ENCODE results near the gene LYPLA2.

Gene LYPLA2

GRCh38 chr1:23804183-23804835, 13.4 kb downstream of the LYPLA2 start:
- Histone ChIP-seq H2BK120ac (ENCODE audit: insufficient read depth, low read length, poor library complexity) (no peak overlapping the region), H3K14ac (ENCODE audit: low read length) (no peak overlapping the region), H3K79me2 (ENCODE audit: control insufficient read depth, insufficient read depth, low read length, poor library complexity) (peaks cover 7% of the 10 kb centered on the region), H3K27ac (ENCODE audit: low read depth, low read length) (no peak overlapping the region), H2BK12ac (ENCODE audit: low read length) (no peak overlapping the region), H3K79me1 (ENCODE audit: low read length) (peaks cover 14% of the 10 kb centered on the region), H3K23ac (ENCODE audit: low read length) (no peak overlapping the region), H2AK5ac (ENCODE audit: low read length) (no peak overlapping the region), H2BK5ac (ENCODE audit: low read depth, low read length, poor library complexity) (no peak overlapping the region), H3K36me3 (ENCODE audit: control insufficient read depth in 1 of 2, insufficient read depth in 2 of 2, low read length in 2 of 2) (peaks cover 3 to 12% of the 10 kb centered on the region in 2 experiments), H4K12ac (ENCODE audit: low read depth, low read length) (no peak overlapping the region), H3K9ac (ENCODE audit: low read length) (no peak overlapping the region), H3K4me1 (ENCODE audit: control insufficient read depth in 1 of 2, insufficient read depth in 2 of 2, low read length in 2 of 2) (peaks cover 0 to 9% of the 10 kb centered on the region in 2 experiments), H3K18ac (ENCODE audit: low read length) (no peak overlapping the region), H3K4me2 (ENCODE audit: low read length) (no peak overlapping the region), H4K8ac (ENCODE audit: low read depth, low read length) (no peak overlapping the region), H3K4me3 (ENCODE audit: low read depth, low read length) (no peak overlapping the region), H4K91ac (ENCODE audit: low read depth, low read length) (no peak overlapping the region), H2AFZ (ENCODE audit: insufficient read depth, low read length, poor library complexity) (no peak overlapping the region), H3K9me3 (ENCODE audit: insufficient read depth, low read depth, low read length) (peaks cover 3% of the 10 kb centered on the region), H3K4ac (ENCODE audit: low read depth, low read length) (no peak overlapping the region), H3K27me3 (ENCODE audit: insufficient read depth, low read length) (no peaks in the 10 kb centered on the region)
- no peak for DNase-seq
- no CpG with 5 or more reads among the region's 7 CpGs for WGBS (ENCODE audit: extremely low coverage, insufficient coverage, insufficient read length)

- Histone ChIP-seq H3K18ac (ENCODE audit: low read length) (no peak overlapping the region), H3K4me2 (ENCODE audit: low read length) (no peak overlapping the region), H3K27me3 (ENCODE audit: insufficient read depth, low read length) (no peaks in the 10 kb centered on the region), H3K4ac (ENCODE audit: low read depth, low read length) (no peak overlapping the region), H2BK5ac (ENCODE audit: low read depth, low read length, poor library complexity) (no peak overlapping the region), H3K9me3 (ENCODE audit: insufficient read depth, low read depth, low read length) (peaks cover 3% of the 10 kb centered on the region), H3K79me2 (ENCODE audit: control insufficient read depth, insufficient read depth, low read length, poor library complexity) (peaks cover 3% of the 10 kb centered on the region), H2AK5ac (ENCODE audit: low read length) (no peak overlapping the region), H2BK120ac (ENCODE audit: insufficient read depth, low read length, poor library complexity) (no peak overlapping the region), H2BK12ac (ENCODE audit: low read length) (no peak overlapping the region), H3K4me1 (ENCODE audit: control insufficient read depth in 1 of 2, insufficient read depth in 2 of 2, low read length in 2 of 2) (peaks cover 0 to 5% of the 10 kb centered on the region in 2 experiments), H2AFZ (ENCODE audit: insufficient read depth, low read length, poor library complexity) (no peak overlapping the region), H3K14ac (ENCODE audit: low read length) (no peak overlapping the region), H3K27ac (ENCODE audit: low read depth, low read length) (no peak overlapping the region), H3K9ac (ENCODE audit: low read length) (no peak overlapping the region), H3K36me3 (ENCODE audit: control insufficient read depth in 1 of 2, insufficient read depth in 2 of 2, low read length in 2 of 2) (peaks cover 3 to 12% of the 10 kb centered on the region in 2 experiments), H3K23ac (ENCODE audit: low read length) (no peak overlapping the region), H4K8ac (ENCODE audit: low read depth, low read length) (no peak overlapping the region), H4K12ac (ENCODE audit: low read depth, low read length) (no peak overlapping the region), H3K4me3 (ENCODE audit: low read depth, low read length) (no peak overlapping the region), H3K79me1 (ENCODE audit: low read length) (peaks cover 8% of the 10 kb centered on the region), H4K91ac (ENCODE audit: low read depth, low read length) (no peak overlapping the region)
- WGBS (ENCODE audit: extremely low coverage, insufficient coverage, insufficient read length): no CpG with 5 or more reads among the region's 2 CpGs
- DNase-seq: no peak
These were observed 14.1 kb downstream of the LYPLA2 start for GRCh38 chr1:23805025-23805424.

GRCh38 chr1:23806280-23806679, 15.3 kb downstream of the LYPLA2 start:
- Histone ChIP-seq H3K79me2 (ENCODE audit: control insufficient read depth, insufficient read depth, low read length, poor library complexity) (no peaks in the 10 kb centered on the region), H3K79me1 (ENCODE audit: low read length) (no peaks in the 10 kb centered on the region), H2BK12ac (ENCODE audit: low read length) (no peak overlapping the region), H3K4me2 (ENCODE audit: low read length) (no peak overlapping the region), H3K27me3 (ENCODE audit: insufficient read depth, low read length) (no peaks in the 10 kb centered on the region), H3K14ac (ENCODE audit: low read length) (no peak overlapping the region), H4K91ac (ENCODE audit: low read depth, low read length) (no peak overlapping the region), H3K4me3 (ENCODE audit: low read depth, low read length) (no peak overlapping the region), H3K9ac (ENCODE audit: low read length) (no peak overlapping the region), H3K18ac (ENCODE audit: low read length) (no peak overlapping the region), H3K9me3 (ENCODE audit: insufficient read depth, low read depth, low read length) (peaks cover 3% of the 10 kb centered on the region), H3K27ac (ENCODE audit: low read depth, low read length) (no peak overlapping the region), H3K4ac (ENCODE audit: low read depth, low read length) (no peak overlapping the region), H2AFZ (ENCODE audit: insufficient read depth, low read length, poor library complexity) (no peak overlapping the region), H2BK120ac (ENCODE audit: insufficient read depth, low read length, poor library complexity) (no peak overlapping the region), H4K8ac (ENCODE audit: low read depth, low read length) (no peak overlapping the region), H3K4me1 (ENCODE audit: control insufficient read depth in 1 of 2, insufficient read depth in 2 of 2, low read length in 2 of 2) (peaks cover 0 to 2% of the 10 kb centered on the region in 2 experiments), H3K23ac (ENCODE audit: low read length) (no peak overlapping the region), H4K12ac (ENCODE audit: low read depth, low read length) (no peak overlapping the region), H2BK5ac (ENCODE audit: low read depth, low read length, poor library complexity) (no peak overlapping the region), H3K36me3 (ENCODE audit: control insufficient read depth in 1 of 2, insufficient read depth in 2 of 2, low read length in 2 of 2) (peaks cover 3 to 12% of the 10 kb centered on the region in 2 experiments), H2AK5ac (ENCODE audit: low read length) (no peak overlapping the region)
- DNase-seq: no peak
- no CpG with 5 or more reads among the region's 6 CpGs for WGBS (ENCODE audit: extremely low coverage, insufficient coverage, insufficient read length)

GRCh38 chr1:23807453-23807852, 16.5 kb downstream of the LYPLA2 start:
- WGBS (ENCODE audit: extremely low coverage, insufficient coverage, insufficient read length): no CpG with 5 or more reads among the region's 3 CpGs
- Histone ChIP-seq H3K18ac (ENCODE audit: low read length) (no peak overlapping the region), H3K4ac (ENCODE audit: low read depth, low read length) (no peak overlapping the region), H3K9me3 (ENCODE audit: insufficient read depth, low read depth, low read length) (peaks cover 3% of the 10 kb centered on the region), H2AFZ (ENCODE audit: insufficient read depth, low read length, poor library complexity) (no peak overlapping the region), H2BK12ac (ENCODE audit: low read length) (no peak overlapping the region), H3K23ac (ENCODE audit: low read length) (no peak overlapping the region), H3K79me2 (ENCODE audit: control insufficient read depth, insufficient read depth, low read length, poor library complexity) (no peaks in the 10 kb centered on the region), H3K27ac (ENCODE audit: low read depth, low read length) (no peak overlapping the region), H4K8ac (ENCODE audit: low read depth, low read length) (no peak overlapping the region), H3K9ac (ENCODE audit: low read length) (no peak overlapping the region), H4K91ac (ENCODE audit: low read depth, low read length) (no peak overlapping the region), H2AK5ac (ENCODE audit: low read length) (no peak overlapping the region), H3K27me3 (ENCODE audit: insufficient read depth, low read length) (no peaks in the 10 kb centered on the region), H3K4me1 (ENCODE audit: control insufficient read depth in 1 of 2, insufficient read depth in 2 of 2, low read length in 2 of 2) (no peaks in the 10 kb centered on the region), H4K12ac (ENCODE audit: low read depth, low read length) (no peak overlapping the region), H3K4me2 (ENCODE audit: low read length) (no peak overlapping the region), H3K14ac (ENCODE audit: low read length) (no peak overlapping the region), H2BK120ac (ENCODE audit: insufficient read depth, low read length, poor library complexity) (no peak overlapping the region), H3K4me3 (ENCODE audit: low read depth, low read length) (no peak overlapping the region), H3K79me1 (ENCODE audit: low read length) (no peaks in the 10 kb centered on the region), H3K36me3 (ENCODE audit: control insufficient read depth in 1 of 2, insufficient read depth in 2 of 2, low read length in 2 of 2) (peaks cover 10 to 15% of the 10 kb centered on the region in 2 experiments), H2BK5ac (ENCODE audit: low read depth, low read length, poor library complexity) (no peak overlapping the region)
- no peak for DNase-seq
